ENCODE data around the gene FAM168A. TPM values are rescaled to one million over a fixed set of nuclear protein-coding genes. Genes with fewer than 3 reads are reported as not detected.

FAM168A gene
- total and polyA plus RNA-seq, 2 of the 8 experiments (the other 6 are each of a cell fraction or from before 2014, with no cell fraction given) = 17.1 to 21.6 TPM

GRCh38 chr11:73428699-73429098 is 169.2 kb downstream of the FAM168A start:
- ChIA-PET CTCF (ENCODE audit: partially characterized antibody) (interaction anchor here (0.5 to 2.0 kb wide), 9 partner anchors 10 to 400 kb away, joined by 3 to 6 read pairs (median 3); no protein-coding TSS in a partner anchor), POLR2A (ENCODE audit: partially characterized antibody) (interaction anchor here (1.3 kb wide), 1 partner anchor 208 kb away, joined by 4 read pairs; no protein-coding TSS in a partner anchor)
- Histone ChIP-seq H4K20me1 (replicated peaks in 1 of 2; ENCODE audit: control insufficient read depth in 1 of 2, insufficient read depth in 2 of 2, low read length in 2 of 2) (no peaks in the 10 kb centered on the region), H2BK5ac (ENCODE audit: low read depth, low read length) (no peak overlapping the region), H4K8ac (ENCODE audit: extremely low read depth, insufficient read depth, low read length) (no peak overlapping the region), H3K79me1 (ENCODE audit: low read depth, low read length) (no peaks in the 10 kb centered on the region), H2BK15ac (ENCODE audit: low read length) (no peak overlapping the region), H2BK20ac (ENCODE audit: low read length) (no peak overlapping the region), H2BK120ac (replicated peaks; ENCODE audit: low read depth, low read length) (no peak overlapping the region), H4K5ac (ENCODE audit: insufficient read length, low read depth, low read length) (no peak overlapping the region), H3K56ac (replicated peaks; ENCODE audit: insufficient read length, low read depth, low read length) (no peak overlapping the region), H3K27ac (ENCODE audit: low read depth, low read length) (no peak overlapping the region), H2AK5ac (ENCODE audit: low read depth, low read length) (no peak overlapping the region), H3K4ac (replicated peaks; ENCODE audit: insufficient read length, low read depth, low read length) (no peak overlapping the region), H3K4me3 (ENCODE audit: extremely low read depth in 1 of 4, insufficient read depth in 2 of 4, low read depth in 3 of 4, low read length in 4 of 4) (no peak overlapping the region), H2BK12ac (ENCODE audit: low read depth, low read length) (no peak overlapping the region), H3K27me3 (replicated peaks in 1 of 4; ENCODE audit: control insufficient read depth in 3 of 4, extremely low read depth in 1 of 4, insufficient read depth in 3 of 4, low read length in 3 of 4) (no peaks in the 10 kb centered on the region), H3K18ac (ENCODE audit: extremely low read depth, low read length) (no peak overlapping the region), H3K4me1 (replicated peaks in 1 of 4; ENCODE audit: control insufficient read depth in 3 of 4, insufficient read depth in 4 of 4, low read length in 3 of 4) (no peaks in the 10 kb centered on the region), H4K91ac (replicated peaks; ENCODE audit: insufficient read length, low read length) (no peak overlapping the region), H3K36me3 (ENCODE audit: control insufficient read depth in 2 of 4, insufficient read depth in 4 of 4, low read length in 3 of 4) (no peaks in the 10 kb centered on the region), H3K23me2 (ENCODE audit: low read depth, low read length) (no peaks in the 10 kb centered on the region), H3K79me2 (ENCODE audit: control insufficient read depth in 1 of 2, insufficient read depth in 2 of 2, low read length in 2 of 2) (no peaks in the 10 kb centered on the region), H3K4me2 (ENCODE audit: insufficient read depth in 1 of 2, low read depth in 2 of 2, low read length in 2 of 2) (no peak overlapping the region), H3K14ac (ENCODE audit: insufficient read length) (no peak overlapping the region), H3K9ac (replicated peaks in 1 of 4; ENCODE audit: extremely low read depth in 1 of 4, low read depth in 3 of 4, low read length in 3 of 4) (no peak overlapping the region), H2AFZ (ENCODE audit: low read length) (no peak overlapping the region), H3K9me3 (ENCODE audit: insufficient read depth in 2 of 2, low read depth in 1 of 2, low read length in 1 of 2) (no peaks in the 10 kb centered on the region), H3K23ac (ENCODE audit: insufficient read length) (no peak overlapping the region)
- no peak for FAIRE-seq
- no peak for DNase-seq (ENCODE audit: low read depth in 1 of 2, low spot score in 2 of 2)
- TF ChIP-seq SP2 (IDR thresholded peaks at IDR 0.05; ENCODE audit: low read length) (no peak), HDAC6 (IDR thresholded peaks at IDR 0.05; ENCODE audit: low read depth, low read length) (no peak), HDAC2 (IDR thresholded peaks at IDR 0.05; ENCODE audit: borderline replicate concordance in 1 of 2, low read depth in 2 of 2, low read length in 2 of 2) (no peak), CBX8 (IDR thresholded peaks at IDR 0.05; ENCODE audit: borderline replicate concordance, low read depth, low read length) (no peak), TAF7 (optimal IDR thresholded peaks at IDR 0.05; ENCODE audit: borderline replicate concordance, low read depth, low read length) (no peak), SIRT6 (IDR thresholded peaks at IDR 0.05; ENCODE audit: low read length) (no peak), CREB1 (IDR thresholded peaks at IDR 0.05) (no peak), GTF2F1 (IDR thresholded peaks at IDR 0.05; ENCODE audit: borderline replicate concordance, low read depth, low read length) (no peak), JUND (IDR thresholded peaks at IDR 0.05; ENCODE audit: low read length) (no peak), RFX5 (IDR thresholded peaks at IDR 0.05; ENCODE audit: borderline replicate concordance, low read depth, low read length) (no peak), POLR2AphosphoS5 (IDR thresholded peaks at IDR 0.05; ENCODE audit: low read depth, low read length) (no peak), SRF (IDR thresholded peaks at IDR 0.05; ENCODE audit: low read depth, low read length) (no peak), ZNF274 (IDR thresholded peaks at IDR 0.05; ENCODE audit: borderline replicate concordance, extremely low read depth, low read length) (no peak), CHD1 (IDR thresholded peaks at IDR 0.05; ENCODE audit: low read depth, low read length) (no peak), EZH2 (IDR thresholded peaks at IDR 0.05; ENCODE audit: low read depth, low read length, severe bottlenecking) (no peak)
- TF ChIP-seq, protein P1, sequence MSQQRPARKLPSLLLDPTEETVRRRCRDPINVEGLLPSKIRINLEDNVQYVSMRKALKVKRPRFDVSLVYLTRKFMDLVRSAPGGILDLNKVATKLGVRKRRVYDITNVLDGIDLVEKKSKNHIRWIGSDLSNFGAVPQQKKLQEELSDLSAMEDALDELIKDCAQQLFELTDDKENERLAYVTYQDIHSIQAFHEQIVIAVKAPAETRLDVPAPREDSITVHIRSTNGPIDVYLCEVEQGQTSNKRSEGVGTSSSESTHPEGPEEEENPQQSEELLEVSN (IDR thresholded peaks at IDR 0.05) = no peak

Measured in H1 (cell line).